GM12864 (cell line): ENCODE results near the gene KRT7.

ENCODE experiments used
- DNase-seq: peaks from one replicate; pipeline ENCODE4 v3.0.0-alpha.2; 2011; ENCODE audit warnings: low read depth
- H3K4me3 ChIP-seq: 2 replicates; pipeline ENCODE4 v1.5.1; 2011; ENCODE audit warnings: mild to moderate bottlenecking, low read depth, low read length, control low read depth
- TF ChIP-seq, protein P1 (sequence below): IDR thresholded peaks from 2 replicates; pipeline ENCODE4 v1.5.1; 2011; ENCODE audit warnings: low read depth, mild to moderate bottlenecking, moderate library complexity, low read length, control low read depth, inconsistent platforms; ENCODE audit errors: missing control alignments

KRT7 gene

DNA sequence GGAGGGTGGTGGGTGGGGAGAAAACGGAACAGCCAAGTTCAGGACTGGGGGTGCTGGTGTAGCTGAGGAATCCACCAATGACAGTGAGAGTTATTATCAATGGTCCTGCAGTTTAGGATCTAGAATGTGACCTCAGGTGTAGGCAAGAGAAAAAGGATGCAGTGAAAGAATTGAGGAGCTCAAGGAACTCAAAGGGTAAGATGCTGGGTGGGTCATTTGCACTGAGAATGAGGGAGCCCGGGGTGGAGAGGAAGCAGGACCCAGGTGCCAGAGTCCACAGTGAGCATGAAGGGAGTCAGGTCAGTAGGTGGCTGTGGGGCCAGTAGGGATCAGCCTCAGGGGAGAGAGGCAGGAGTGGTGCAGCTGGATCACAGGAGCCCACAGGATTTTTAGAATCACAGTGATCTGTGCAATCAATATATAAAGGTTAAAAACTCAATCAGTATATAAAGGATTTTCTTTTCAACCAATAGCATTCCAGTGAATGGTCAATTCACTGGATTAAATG, 3.2 kb upstream of the KRT7 start:
- H3K4me3 ChIP-seq: no peak overlapping the region

DNA sequence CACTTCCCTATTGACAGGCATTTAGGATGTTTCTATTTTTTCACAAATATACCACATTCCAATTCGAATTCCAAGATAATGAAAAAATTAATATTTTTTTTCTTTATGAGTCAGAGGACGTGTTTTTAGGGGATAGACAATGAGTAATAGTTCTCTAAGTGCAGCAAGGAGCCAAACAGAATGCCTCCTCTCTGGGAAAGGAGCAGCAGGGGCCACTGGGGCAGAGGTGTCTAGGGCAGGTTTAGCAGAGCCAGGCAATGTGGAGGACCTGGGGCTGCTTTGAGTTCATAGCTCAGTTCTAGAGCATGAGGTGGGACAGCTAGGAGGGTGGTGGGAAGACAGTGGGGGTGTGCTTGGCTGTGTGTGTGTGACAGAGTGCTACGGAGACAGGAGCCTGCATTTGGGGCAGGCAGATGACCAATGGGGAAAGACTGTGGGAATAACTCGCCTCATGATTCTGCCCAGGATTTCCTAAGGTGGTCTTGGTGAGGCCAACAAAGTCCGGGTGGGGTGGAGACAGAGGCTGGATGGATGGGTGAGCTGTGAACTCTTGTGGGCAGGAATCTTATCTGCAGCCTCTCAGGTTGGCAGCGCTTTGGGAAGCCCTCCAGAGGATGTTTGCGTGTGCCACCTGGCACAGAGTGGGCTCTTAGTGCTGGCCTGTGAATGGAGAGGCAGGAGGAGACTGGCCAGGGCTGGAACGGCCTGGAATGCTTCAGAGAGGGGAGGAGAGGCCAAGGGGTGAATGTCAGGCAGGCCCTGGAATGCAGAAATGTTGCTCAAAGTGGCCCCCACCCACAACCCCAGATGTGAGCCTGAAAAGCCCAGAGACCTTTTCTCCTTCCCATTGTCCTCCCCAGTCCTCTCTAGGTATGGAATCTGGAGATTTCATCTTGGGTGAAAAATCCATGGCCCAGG, 2.4 kb upstream of the KRT7 start:
- H3K4me3 ChIP-seq: no peak overlapping the region
- no peak for DNase-seq
- TF ChIP-seq, protein P1, sequence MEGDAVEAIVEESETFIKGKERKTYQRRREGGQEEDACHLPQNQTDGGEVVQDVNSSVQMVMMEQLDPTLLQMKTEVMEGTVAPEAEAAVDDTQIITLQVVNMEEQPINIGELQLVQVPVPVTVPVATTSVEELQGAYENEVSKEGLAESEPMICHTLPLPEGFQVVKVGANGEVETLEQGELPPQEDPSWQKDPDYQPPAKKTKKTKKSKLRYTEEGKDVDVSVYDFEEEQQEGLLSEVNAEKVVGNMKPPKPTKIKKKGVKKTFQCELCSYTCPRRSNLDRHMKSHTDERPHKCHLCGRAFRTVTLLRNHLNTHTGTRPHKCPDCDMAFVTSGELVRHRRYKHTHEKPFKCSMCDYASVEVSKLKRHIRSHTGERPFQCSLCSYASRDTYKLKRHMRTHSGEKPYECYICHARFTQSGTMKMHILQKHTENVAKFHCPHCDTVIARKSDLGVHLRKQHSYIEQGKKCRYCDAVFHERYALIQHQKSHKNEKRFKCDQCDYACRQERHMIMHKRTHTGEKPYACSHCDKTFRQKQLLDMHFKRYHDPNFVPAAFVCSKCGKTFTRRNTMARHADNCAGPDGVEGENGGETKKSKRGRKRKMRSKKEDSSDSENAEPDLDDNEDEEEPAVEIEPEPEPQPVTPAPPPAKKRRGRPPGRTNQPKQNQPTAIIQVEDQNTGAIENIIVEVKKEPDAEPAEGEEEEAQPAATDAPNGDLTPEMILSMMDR: no peak

More for the DNA sequence above, 3.2 kb upstream of the KRT7 start:
- TF ChIP-seq, protein P1: no peak
- no peak for DNase-seq

DNA sequence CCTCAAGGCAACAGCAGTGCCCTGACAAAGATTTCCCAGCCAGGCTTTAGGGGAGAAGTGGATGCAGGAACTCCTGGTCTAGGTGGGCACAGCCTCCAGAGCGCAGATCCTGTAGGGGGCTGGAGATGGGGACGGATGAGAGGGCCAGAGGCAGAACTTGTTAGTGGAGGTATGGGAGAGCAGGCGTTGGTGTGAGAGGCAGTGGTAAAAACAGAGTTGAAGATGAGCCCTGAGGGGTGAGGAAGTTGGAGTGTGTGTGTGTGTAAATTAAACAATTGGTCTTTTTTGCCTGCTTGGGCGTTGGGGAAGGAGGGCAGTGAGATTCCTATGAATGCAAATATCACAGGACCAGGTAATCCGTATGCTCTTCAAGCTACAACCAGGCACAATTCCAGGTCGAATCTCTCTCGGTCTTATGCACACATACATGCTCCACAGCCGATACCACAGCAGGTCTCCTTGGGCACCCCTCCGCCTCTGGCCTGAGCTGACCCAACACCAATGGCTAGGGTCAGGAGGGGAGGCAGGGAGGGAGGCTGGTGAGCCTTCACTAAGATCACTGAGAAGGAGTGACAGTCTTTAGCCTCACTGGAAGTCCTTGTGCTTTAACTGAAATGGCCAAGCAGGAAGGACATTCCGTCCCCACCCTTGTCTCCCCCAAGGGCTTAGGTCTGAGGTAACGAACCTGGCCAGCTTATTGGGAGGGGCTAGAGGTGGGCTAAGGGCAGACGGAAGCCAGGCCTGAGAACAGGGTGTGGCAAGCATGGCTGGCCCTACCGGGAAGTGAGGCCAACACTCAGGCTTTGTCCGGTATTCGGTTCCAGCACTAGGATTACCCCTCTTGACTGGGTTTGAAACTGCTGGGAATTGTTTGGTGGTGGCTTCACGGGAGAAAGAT, 1.5 kb upstream of the KRT7 start:
- DNase-seq: no peak
- TF ChIP-seq, protein P1: no peak
- no peak overlapping the region for H3K4me3 ChIP-seq

DNA sequence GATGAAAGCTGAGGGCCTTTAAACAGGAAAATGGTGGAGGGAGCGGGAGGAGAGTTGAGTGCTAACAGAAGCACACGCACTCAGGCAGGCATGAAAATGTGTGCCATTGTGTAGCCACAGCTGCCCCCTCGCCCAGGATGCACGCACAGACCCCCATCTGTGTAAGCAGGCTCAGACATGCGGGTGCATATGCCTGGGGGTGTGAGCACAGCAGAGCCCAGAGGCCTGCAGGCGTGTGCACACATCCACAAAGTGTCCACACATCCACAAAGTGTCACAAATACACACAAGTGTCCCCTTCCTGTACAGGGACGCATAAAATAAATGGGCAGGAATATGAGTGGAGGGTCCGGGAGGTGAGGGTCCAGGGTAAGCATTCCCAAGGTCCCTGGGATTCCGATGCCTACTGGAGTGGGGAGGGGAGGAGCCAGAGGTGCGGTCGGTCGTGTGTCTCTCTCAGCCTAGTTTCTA, 805 bp upstream of the KRT7 start:
- H3K4me3 ChIP-seq: no peak overlapping the region

DNA sequence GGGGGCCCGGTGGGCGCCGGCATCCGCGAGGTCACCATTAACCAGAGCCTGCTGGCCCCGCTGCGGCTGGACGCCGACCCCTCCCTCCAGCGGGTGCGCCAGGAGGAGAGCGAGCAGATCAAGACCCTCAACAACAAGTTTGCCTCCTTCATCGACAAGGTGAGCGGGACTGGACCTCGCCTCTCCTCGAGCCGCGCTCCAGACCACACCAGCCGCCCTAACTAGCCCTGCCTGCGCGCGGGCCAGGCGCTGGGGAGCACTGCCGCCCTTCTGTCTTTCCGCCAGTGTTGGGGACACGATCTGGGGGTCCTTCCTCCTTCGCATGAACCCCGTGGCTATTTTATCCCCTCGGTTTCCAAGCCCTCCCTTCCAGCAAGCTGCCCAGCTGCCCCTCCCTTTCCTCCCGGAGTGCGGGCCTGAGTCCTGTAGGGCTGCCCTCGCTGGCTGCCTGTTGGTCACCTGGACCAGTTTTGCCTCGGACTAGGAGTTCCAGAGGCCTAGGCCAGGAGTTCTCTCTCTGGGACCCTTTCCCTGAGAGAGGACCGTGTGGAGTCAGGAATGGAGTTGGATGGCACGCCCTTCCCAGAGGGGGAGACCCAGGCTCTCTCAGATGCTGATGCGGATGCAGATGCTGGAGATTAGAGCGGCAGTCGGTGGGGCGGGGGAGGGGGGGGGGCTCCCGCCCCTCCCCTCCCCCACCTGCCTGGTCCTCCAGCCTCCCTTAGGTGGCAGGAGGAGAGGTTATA, 592 bp downstream of the KRT7 start:
- TF ChIP-seq, protein P1: no peak
- no peak for DNase-seq
- H3K4me3 ChIP-seq: no peak overlapping the region

More for the DNA sequence above, 805 bp upstream of the KRT7 start:
- TF ChIP-seq, protein P1: no peak
- no peak for DNase-seq

DNA sequence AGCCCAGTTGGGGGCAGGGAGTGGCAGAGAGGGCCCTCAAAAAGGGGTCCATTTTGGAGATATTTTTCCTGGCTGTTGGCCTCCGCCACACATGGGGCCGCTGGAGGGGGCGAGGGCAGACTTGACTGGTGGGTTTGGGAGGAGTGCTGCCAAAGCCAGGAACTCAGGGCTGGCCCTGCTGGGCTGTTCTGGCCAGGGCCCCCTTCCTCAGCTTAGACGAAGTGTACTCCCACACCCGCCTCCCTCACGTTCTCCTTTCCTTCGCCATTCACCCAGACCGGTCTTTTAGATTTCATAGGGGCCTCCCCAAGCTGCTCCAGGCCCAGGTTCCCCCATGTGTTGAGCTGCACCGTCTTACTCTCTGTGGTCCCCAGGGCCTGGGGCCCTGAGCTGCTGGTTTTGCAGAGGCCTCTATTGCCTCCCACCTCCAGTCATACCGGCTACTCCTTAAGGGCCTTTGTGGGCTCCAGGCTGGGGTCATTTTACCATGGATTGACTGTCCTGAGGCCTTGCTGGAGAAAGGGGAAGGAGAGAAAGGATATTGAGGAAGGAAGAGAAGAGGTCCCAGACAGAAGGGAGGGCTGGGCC, 1.3 kb downstream of the KRT7 start:
- DNase-seq: no peak
- TF ChIP-seq, protein P1: no peak

More for the DNA sequence above, 1.3 kb downstream of the KRT7 start:
- no peak overlapping the region for H3K4me3 ChIP-seq
